OCI-LY3 (cell line): ENCODE results near the gene IL21R.

ENCODE experiments used
- H2AFZ ChIP-seq: fragments of 200-600, 300-600 bp; shearing (Covaris generic); 2 replicates; pipeline ENCODE4 v1.6.0; 2014; ENCODE audit warnings: antibody characterized with exemption, low read depth, low read length
- H3K27ac ChIP-seq: fragments of 200-600, 300-600 bp; sonication (generic); 2 replicates; pipeline ENCODE4 v1.5.1; 2014; ENCODE audit warnings: mild to moderate bottlenecking, low read length, moderate library complexity, mixed read lengths
- H3K27me3 ChIP-seq: fragments of 200-600, 300-600 bp; sonication (generic); 2 replicates; pipeline ENCODE4 v1.6.1; 2014; ENCODE audit warnings: low read depth, low read length, mixed read lengths
- H3K36me3 ChIP-seq: fragments of 200-600, 300-600 bp; sonication (generic); replicated peaks from 2 replicates; pipeline ENCODE3; 2014; ENCODE audit warnings: low read depth, low read length, mixed read lengths
- H3K4me1 ChIP-seq: fragments of 300-600, 200-600 bp; sonication (generic); 2 replicates; pipeline ENCODE4 v1.6.1; 2014; ENCODE audit warnings: low read length, mixed read lengths
- H3K4me2 ChIP-seq: fragments of 200-600, 300-600 bp; sonication (generic); 2 replicates; pipeline ENCODE4 v1.6.1; 2014; ENCODE audit warnings: low read length, mixed read lengths
- H3K4me3 ChIP-seq: fragments of 300-600, 200-600 bp; sonication (generic); 2 replicates; pipeline ENCODE4 v1.5.1; 2014; ENCODE audit warnings: antibody characterized with exemption, mild to moderate bottlenecking, low read length, moderate library complexity
- H3K79me2 ChIP-seq: fragments of 300-600, 200-600 bp; shearing (Covaris generic); 2 replicates; pipeline ENCODE4 v1.6.1; 2014; ENCODE audit warnings: mild to moderate bottlenecking, low read length, mixed read lengths
- H3K9ac ChIP-seq: fragments of 300-600, 200-600 bp; shearing (Covaris generic); 2 replicates; pipeline ENCODE4 v1.6.0; 2014; ENCODE audit warnings: mild to moderate bottlenecking, low read length, moderate library complexity
- H3K9me3 ChIP-seq: fragments of 200-600, 300-600 bp; shearing (Covaris generic); 2 replicates; pipeline ENCODE4 v1.6.1; 2014; ENCODE audit warnings: low read length, mixed read lengths; ENCODE audit not compliant: insufficient read depth
- H4K20me1 ChIP-seq: fragments of 200-600, 300-600 bp; sonication (generic); 2 replicates; pipeline ENCODE4 v1.6.1; 2016; ENCODE audit warnings: low read length, mixed read lengths; ENCODE audit not compliant: insufficient read depth
- EZH2phosphoT487 ChIP-seq: fragments of 200-600 bp; shearing (Covaris generic); IDR thresholded peaks from 2 replicates; pipeline ENCODE4 v1.6.1; 2018; ENCODE audit warnings: antibody characterized with exemption, mixed run types, low read depth
- TF ChIP-seq, protein P1 (sequence below): fragments of 200-600, 300-600 bp; sonication (generic); IDR thresholded peaks from 2 replicates; pipeline ENCODE4 v1.5.1; 2014; ENCODE audit warnings: antibody characterized with exemption, low read length, low read depth

The IL21R gene

DNA sequence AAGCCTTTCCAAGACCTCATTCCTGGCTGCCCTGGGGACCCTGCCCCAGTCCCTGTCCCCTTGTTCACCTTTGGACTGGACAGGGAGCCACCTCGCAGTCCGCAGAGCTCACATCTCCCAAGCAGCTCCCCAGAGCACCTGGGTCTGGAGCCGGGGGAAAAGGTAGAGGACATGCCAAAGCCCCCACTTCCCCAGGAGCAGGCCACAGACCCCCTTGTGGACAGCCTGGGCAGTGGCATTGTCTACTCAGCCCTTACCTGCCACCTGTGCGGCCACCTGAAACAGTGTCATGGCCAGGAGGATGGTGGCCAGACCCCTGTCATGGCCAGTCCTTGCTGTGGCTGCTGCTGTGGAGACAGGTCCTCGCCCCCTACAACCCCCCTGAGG is 38.7 kb upstream of the IL21R start:
- H3K27me3 ChIP-seq: no peaks in the 10 kb centered on the region
- no peak overlapping the region for H3K4me3 ChIP-seq
- no peak overlapping the region for H3K27ac ChIP-seq
- H3K4me1 ChIP-seq: peaks cover 16% of the 10 kb centered on the region
- H3K36me3 ChIP-seq: peaks cover 29% of the 10 kb centered on the region
- no peaks in the 10 kb centered on the region; the same call in 1 of the 2 replicates for H3K9me3 ChIP-seq
- H3K79me2 ChIP-seq: no peaks in the 10 kb centered on the region
- TF ChIP-seq, protein P1, sequence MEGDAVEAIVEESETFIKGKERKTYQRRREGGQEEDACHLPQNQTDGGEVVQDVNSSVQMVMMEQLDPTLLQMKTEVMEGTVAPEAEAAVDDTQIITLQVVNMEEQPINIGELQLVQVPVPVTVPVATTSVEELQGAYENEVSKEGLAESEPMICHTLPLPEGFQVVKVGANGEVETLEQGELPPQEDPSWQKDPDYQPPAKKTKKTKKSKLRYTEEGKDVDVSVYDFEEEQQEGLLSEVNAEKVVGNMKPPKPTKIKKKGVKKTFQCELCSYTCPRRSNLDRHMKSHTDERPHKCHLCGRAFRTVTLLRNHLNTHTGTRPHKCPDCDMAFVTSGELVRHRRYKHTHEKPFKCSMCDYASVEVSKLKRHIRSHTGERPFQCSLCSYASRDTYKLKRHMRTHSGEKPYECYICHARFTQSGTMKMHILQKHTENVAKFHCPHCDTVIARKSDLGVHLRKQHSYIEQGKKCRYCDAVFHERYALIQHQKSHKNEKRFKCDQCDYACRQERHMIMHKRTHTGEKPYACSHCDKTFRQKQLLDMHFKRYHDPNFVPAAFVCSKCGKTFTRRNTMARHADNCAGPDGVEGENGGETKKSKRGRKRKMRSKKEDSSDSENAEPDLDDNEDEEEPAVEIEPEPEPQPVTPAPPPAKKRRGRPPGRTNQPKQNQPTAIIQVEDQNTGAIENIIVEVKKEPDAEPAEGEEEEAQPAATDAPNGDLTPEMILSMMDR: no peak
- TF ChIP-seq EZH2phosphoT487: no peak
- H3K9ac ChIP-seq: no peak overlapping the region
- H3K4me2 ChIP-seq: no peak overlapping the region
- no peak overlapping the region for H2AFZ ChIP-seq
- no peaks in the 10 kb centered on the region for H4K20me1 ChIP-seq

DNA sequence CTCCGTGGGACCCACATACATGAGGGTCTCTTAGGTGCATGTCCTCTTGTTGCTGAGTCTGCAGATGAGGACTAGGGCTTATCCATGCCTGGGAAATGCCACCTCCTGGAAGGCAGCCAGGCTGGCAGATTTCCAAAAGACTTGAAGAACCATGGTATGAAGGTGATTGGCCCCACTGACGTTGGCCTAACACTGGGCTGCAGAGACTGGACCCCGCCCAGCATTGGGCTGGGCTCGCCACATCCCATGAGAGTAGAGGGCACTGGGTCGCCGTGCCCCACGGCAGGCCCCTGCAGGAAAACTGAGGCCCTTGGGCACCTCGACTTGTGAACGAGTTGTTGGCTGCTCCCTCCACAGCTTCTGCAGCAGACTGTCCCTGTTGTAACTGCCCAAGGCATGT is 38.2 kb upstream of the IL21R start:
- no peak overlapping the region for H3K27ac ChIP-seq
- no peak overlapping the region for H3K4me3 ChIP-seq
- no peaks in the 10 kb centered on the region for H4K20me1 ChIP-seq
- no peaks in the 10 kb centered on the region for H3K27me3 ChIP-seq
- H2AFZ ChIP-seq: no peak overlapping the region
- H3K9ac ChIP-seq: no peak overlapping the region
- H3K4me2 ChIP-seq: no peak overlapping the region
- no peaks in the 10 kb centered on the region; the same call in 1 of the 2 replicates for H3K9me3 ChIP-seq
- TF ChIP-seq EZH2phosphoT487: no peak
- TF ChIP-seq, protein P1: no peak
- H3K79me2 ChIP-seq: no peaks in the 10 kb centered on the region
- peaks cover 23% of the 10 kb centered on the region for H3K36me3 ChIP-seq
- peaks cover 22% of the 10 kb centered on the region for H3K4me1 ChIP-seq

DNA sequence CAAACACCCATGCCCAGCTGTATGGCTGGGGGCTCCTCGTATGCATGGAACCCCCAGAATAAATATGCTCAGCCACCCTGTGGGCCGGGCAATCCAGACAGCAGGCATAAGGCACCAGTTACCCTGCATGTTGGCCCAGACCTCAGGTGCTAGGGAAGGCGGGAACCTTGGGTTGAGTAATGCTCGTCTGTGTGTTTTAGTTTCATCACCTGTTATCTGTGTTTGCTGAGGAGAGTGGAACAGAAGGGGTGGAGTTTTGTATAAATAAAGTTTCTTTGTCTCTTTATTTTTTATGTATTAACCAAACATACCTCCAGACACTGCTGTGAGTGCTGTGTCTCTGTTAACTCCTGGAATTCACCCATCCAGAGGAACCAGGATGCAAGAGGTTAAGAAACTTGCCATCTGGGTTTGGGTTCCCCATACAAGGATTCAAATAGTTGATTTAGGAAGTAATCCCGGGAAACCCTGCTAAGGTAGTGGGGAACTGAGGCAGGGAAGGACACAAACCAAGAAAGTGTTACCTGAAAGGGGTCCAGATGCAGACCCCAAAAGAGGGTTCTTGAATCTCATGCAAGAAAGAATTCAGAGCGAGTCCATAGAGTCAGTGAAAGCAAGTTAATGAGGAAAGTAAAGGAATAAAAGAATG is 37.4 kb upstream of the IL21R start:
- no peaks in the 10 kb centered on the region for H3K27me3 ChIP-seq
- TF ChIP-seq, protein P1: no peak
- TF ChIP-seq EZH2phosphoT487: no peak
- H3K9me3 ChIP-seq: no peaks in the 10 kb centered on the region
- no peak overlapping the region for H3K4me2 ChIP-seq
- peaks cover 26% of the 10 kb centered on the region for H3K4me1 ChIP-seq
- H3K4me3 ChIP-seq: no peak overlapping the region
- no peaks in the 10 kb centered on the region for H3K79me2 ChIP-seq
- peaks cover 15% of the 10 kb centered on the region for H3K36me3 ChIP-seq
- H4K20me1 ChIP-seq: no peaks in the 10 kb centered on the region
- no peak overlapping the region for H2AFZ ChIP-seq
- no peak overlapping the region for H3K27ac ChIP-seq
- no peak overlapping the region for H3K9ac ChIP-seq

DNA sequence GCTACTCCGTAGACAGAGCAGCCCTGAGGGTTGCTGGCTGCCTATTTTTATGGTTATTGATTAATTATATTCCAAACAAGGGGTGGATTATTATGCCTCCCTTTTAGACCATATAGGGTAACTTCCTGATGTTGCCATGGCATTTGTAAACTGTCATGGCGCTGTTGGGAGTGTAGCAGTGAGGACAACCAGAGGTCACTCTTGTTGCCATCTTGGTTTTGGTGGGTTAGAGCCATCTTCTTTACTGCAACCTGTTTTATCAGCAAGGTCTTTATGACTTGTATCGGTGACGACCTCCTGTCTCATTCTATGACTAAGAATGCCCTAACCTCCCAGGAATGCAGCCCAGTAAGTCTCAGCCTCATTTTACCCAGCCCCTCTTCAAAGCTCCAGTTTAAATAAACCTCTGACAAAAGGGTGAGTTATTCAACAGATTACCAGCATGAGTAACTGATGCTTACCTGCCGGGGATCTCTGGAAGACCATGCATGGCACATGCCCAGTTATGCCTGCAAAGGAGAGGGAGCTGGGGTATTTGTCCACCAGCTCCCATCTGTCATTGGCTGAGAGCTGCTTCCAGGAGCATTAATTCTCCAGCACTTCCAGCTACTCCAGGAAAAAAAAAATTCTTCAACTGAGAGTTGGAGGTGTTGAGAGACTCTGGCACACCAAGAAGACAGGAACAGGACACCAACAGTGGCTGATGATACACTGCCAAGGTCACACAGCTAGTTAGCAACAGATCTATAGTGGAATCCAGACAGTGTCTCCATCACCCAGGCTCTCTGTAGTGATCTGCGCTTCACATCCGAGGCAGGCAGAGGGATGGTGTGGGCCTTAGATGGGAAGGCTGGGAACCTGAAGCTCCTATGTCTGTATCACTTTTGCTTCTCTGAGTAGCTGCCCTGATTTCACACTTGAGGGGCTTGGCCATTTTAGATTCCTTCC is 36.6 kb upstream of the IL21R start:
- peaks cover 16% of the 10 kb centered on the region for H3K36me3 ChIP-seq
- H3K79me2 ChIP-seq: no peaks in the 10 kb centered on the region
- no peaks in the 10 kb centered on the region for H4K20me1 ChIP-seq
- H3K4me2 ChIP-seq: no peak overlapping the region
- no peak overlapping the region for H3K27ac ChIP-seq
- H2AFZ ChIP-seq: no peak overlapping the region
- peaks cover 26% of the 10 kb centered on the region for H3K4me1 ChIP-seq
- H3K4me3 ChIP-seq: no peak overlapping the region
- H3K9ac ChIP-seq: no peak overlapping the region
- TF ChIP-seq EZH2phosphoT487: no peak
- TF ChIP-seq, protein P1: no peak
- peaks cover 4% of the 10 kb centered on the region; the same call in 1 of the 2 replicates for H3K9me3 ChIP-seq
- H3K27me3 ChIP-seq: no peaks in the 10 kb centered on the region
